Thyroid gland (tissue), 4 donors: ENCODE data around the gene SH3RF3. TPM values are rescaled to one million over a fixed set of nuclear protein-coding genes. Genes with fewer than 3 reads are reported as not detected.

Experiments
- DNase-seq, 2 donors: peaks; one replicate each; pipeline ENCODE4 v3.0.0-alpha.2; 2019
- H3K27ac ChIP-seq, 3 donors: fragments of 200-600 bp; sonication (generic); 1 replicate in 2 of 3; 2 replicates in 1 of 3; pipeline ENCODE4 v1.5.1; 2016 to 2019; ENCODE audit warnings: mild to moderate bottlenecking in 1 of 3, moderate library complexity in 1 of 3
- H3K27me3 ChIP-seq: fragments of 200-600 bp; sonication (generic); one replicate; pipeline ENCODE4 v1.5.1; 2019
- H3K36me3 ChIP-seq, 2 donors: fragments of 200-600 bp; sonication (generic); one replicate each; pipeline ENCODE4 v1.5.1; 2016 to 2019
- H3K4me1 ChIP-seq, 2 donors: fragments of 200-600 bp; sonication (generic); one replicate each; pipeline ENCODE4 v1.5.1; 2017 to 2019
- H3K4me3 ChIP-seq, 3 donors: fragments of 200-600 bp; sonication (generic); replicated peaks in 1 of 3; 1 replicate in 2 of 3; 2 replicates in 1 of 3; pipeline ENCODE4 v1.5.1; 2016; ENCODE audit warnings: mild to moderate bottlenecking in 1 of 3
- H3K9me3 ChIP-seq: fragments of 200-600 bp; sonication (generic); one replicate; pipeline ENCODE4 v1.5.1; 2017
- POLR2A ChIP-seq, 2 donors: fragments of 450-650 bp; IDR thresholded peaks; one replicate each; pipeline ENCODE4 v1.6.1; 2017; ENCODE audit warnings: antibody characterized with exemption in 2 of 2, mild to moderate bottlenecking in 2 of 2, moderate library complexity in 1 of 2
- WGBS, 2 donors: methylation state at CpG; one replicate each; pipeline ENCODE4 v1.1.5; 2017; 5-methylcytosine and 5-hydroxymethylcytosine counted together
- intact Hi-C: fragments of 100-400 bp; cut with DNase I; formaldehyde crosslinking; loops from one replicate; pipeline ENCODE4 v1.15.1; 2023
- total RNA-seq, 4 donors: library from RNA; depleted of rRNA; stranded (reverse); fragments of >200 nt; gene quantifications; one replicate each; pipeline ENCODE4 v1.2.3, GENCODE V29; 2016
- TF ChIP-seq, protein P1 (sequence below), 6 experiments: fragments of 200-600 bp in 3 of 6; fragments of 450-650 bp in 3 of 6; sonication (generic) in 3 of 6; IDR thresholded peaks; one replicate each; pipeline ENCODE4 v1.5.1; 2016 to 2019; ENCODE audit warnings: antibody characterized with exemption in 6 of 6, mild to moderate bottlenecking in 2 of 6, inconsistent platforms in 1 of 6, moderate library complexity in 1 of 6

The SH3RF3 gene
- total RNA-seq, 4 donors from 2014 or later, result 2.1 to 7.4 (median 2.8) TPM

DNA sequence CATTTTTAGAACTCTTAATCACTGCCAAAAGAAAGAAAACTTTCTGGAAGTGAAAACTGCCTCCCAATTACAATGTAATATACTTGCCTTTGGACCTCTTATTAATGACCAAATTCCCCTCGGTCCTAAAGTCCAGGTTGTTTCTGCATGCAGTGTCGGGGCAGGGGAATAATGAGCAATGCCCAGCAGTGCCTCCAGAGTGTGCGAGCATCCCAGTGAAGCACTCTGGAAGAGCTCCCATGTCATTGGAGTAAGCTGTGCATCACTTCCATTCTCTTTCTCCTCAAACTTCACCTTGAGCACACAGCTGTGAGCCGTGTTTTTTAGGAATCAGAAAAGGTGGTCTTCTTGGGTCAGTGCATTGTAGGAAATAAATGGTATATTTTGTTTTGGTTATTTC is 107.1 kb downstream of the SH3RF3 start:
- WGBS, 2 donors, result 51 to 63% methylated on average over 4 of the region's 4 CpGs
- Histone ChIP-seq H3K36me3 (no peaks in the 10 kb centered on the region), H3K27me3 (no peaks in the 10 kb centered on the region), H3K4me1 (peaks cover 8 to 52% of the 10 kb centered on the region in 2 donors), H3K4me3 (no peak overlapping the region), H3K9me3 (no peaks in the 10 kb centered on the region), H3K27ac (no peak overlapping the region)
- DNase-seq, result no peak
- no peak for TF ChIP-seq POLR2A (IDR thresholded peaks at IDR 0.05)
- TF ChIP-seq, protein P1, sequence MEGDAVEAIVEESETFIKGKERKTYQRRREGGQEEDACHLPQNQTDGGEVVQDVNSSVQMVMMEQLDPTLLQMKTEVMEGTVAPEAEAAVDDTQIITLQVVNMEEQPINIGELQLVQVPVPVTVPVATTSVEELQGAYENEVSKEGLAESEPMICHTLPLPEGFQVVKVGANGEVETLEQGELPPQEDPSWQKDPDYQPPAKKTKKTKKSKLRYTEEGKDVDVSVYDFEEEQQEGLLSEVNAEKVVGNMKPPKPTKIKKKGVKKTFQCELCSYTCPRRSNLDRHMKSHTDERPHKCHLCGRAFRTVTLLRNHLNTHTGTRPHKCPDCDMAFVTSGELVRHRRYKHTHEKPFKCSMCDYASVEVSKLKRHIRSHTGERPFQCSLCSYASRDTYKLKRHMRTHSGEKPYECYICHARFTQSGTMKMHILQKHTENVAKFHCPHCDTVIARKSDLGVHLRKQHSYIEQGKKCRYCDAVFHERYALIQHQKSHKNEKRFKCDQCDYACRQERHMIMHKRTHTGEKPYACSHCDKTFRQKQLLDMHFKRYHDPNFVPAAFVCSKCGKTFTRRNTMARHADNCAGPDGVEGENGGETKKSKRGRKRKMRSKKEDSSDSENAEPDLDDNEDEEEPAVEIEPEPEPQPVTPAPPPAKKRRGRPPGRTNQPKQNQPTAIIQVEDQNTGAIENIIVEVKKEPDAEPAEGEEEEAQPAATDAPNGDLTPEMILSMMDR (IDR thresholded peaks at IDR 0.05), result peak in 1 of 6 experiments; percentile 10
- intact Hi-C loops, result no loop called here

- H3K36me3 ChIP-seq, result no peaks in the 10 kb centered on the region
- peaks cover 12 to 59% of the 10 kb centered on the region in 2 donors for H3K4me1 ChIP-seq
- intact Hi-C loops, result no loop called here
- TF ChIP-seq, protein P1 (IDR thresholded peaks at IDR 0.05), result no peak
- no peak for TF ChIP-seq POLR2A (IDR thresholded peaks at IDR 0.05)
- WGBS, 2 donors, result 85 to 94% methylated on average over 2 of the region's 2 CpGs
- no peak for DNase-seq
- no peaks in the 10 kb centered on the region for H3K27me3 ChIP-seq
- no peaks in the 10 kb centered on the region for H3K9me3 ChIP-seq
- no peak overlapping the region for H3K4me3 ChIP-seq
- H3K27ac ChIP-seq, result no peak overlapping the region
Measured at GRCh38 chr2:109237792-109238191, 108.8 kb downstream of the SH3RF3 start.

DNA sequence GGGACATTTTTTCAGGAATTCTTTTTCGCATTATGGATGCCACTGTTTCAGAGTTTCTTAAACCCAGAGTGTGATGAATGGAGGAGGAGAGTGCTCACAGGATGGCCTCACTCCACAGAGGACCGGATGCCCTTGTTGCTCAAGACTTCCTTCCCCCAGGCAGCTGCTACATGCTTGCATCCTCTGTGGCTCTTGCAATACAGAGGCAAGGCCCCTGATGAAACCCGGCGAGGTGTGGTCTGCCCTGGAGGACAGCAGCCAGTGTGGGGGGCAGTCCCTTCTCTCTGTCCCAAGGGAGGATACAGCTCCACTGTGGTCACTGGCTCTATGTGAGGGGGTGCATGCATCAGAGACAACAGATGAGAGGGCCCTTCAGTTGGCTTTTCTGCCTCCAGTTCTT is 109.6 kb downstream of the SH3RF3 start:
- no peaks in the 10 kb centered on the region for H3K36me3 ChIP-seq
- H3K27ac ChIP-seq, result peak overlapping the region in 2 of 3 donors; percentile 17 to 20
- WGBS, 2 donors, result 60 to 61% methylated on average over 4 of the region's 4 CpGs
- TF ChIP-seq, protein P1 (IDR thresholded peaks at IDR 0.05), result no peak
- TF ChIP-seq POLR2A (IDR thresholded peaks at IDR 0.05), result no peak
- no peaks in the 10 kb centered on the region for H3K27me3 ChIP-seq
- intact Hi-C loops, result no loop called here
- H3K9me3 ChIP-seq, result no peaks in the 10 kb centered on the region
- peak; percentile 27 to 43 for DNase-seq
- H3K4me1 ChIP-seq, result peaks cover 12 to 67% of the 10 kb centered on the region in 2 donors
- H3K4me3 ChIP-seq, result no peak overlapping the region

GRCh38 chr2:109239720-109240119 is 110.7 kb downstream of the SH3RF3 start:
- 82 to 85% methylated on average over 6 of the region's 6 CpGs for WGBS, 2 donors
- DNase-seq, result no peak
- no peaks in the 10 kb centered on the region for H3K36me3 ChIP-seq
- no peak overlapping the region for H3K4me3 ChIP-seq
- H3K9me3 ChIP-seq, result no peaks in the 10 kb centered on the region
- peaks cover 12 to 78% of the 10 kb centered on the region in 2 donors for H3K4me1 ChIP-seq
- TF ChIP-seq, protein P1 (IDR thresholded peaks at IDR 0.05), result no peak
- no peak for TF ChIP-seq POLR2A (IDR thresholded peaks at IDR 0.05)
- intact Hi-C loops, result no loop called here
- H3K27me3 ChIP-seq, result no peaks in the 10 kb centered on the region
- H3K27ac ChIP-seq, result no peak overlapping the region

DNA sequence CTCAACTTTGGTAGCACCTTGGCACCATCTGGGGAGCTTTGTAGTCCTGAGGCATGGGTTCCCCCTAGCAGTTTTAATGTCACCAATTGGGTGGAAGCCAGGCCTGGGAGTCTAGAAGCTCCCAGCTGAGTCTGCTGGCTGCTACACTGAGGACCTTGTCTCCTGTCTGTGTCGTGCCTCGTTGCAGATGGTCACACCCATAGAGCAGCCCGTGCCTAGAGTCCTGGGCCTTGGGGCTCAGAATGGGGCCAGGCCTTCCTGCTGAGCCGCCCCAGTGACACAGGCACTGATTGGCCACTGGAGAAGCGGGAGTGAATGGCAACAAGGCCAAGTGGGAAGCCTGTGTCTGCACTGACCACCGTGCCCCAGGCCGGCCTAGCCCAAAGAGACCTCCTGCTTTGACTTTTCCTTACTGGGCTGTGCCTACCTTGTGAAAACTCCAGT is 113.2 kb downstream of the SH3RF3 start:
- Histone ChIP-seq H3K36me3 (no peaks in the 10 kb centered on the region), H3K4me1 (peaks cover 6 to 62% of the 10 kb centered on the region in 2 donors), H3K4me3 (no peak overlapping the region), H3K27ac (peak overlapping the region; percentile 54 to 68 (median 60)), H3K27me3 (no peaks in the 10 kb centered on the region), H3K9me3 (no peaks in the 10 kb centered on the region)
- peak in 1 of 2 donors; percentile 19 for DNase-seq
- intact Hi-C loops, result no loop called here
- TF ChIP-seq POLR2A (IDR thresholded peaks at IDR 0.05), result no peak
- TF ChIP-seq, protein P1 (IDR thresholded peaks at IDR 0.05), result no peak
- 28 to 64% methylated on average over 4 to 6 of the region's 7 CpGs for WGBS, 2 donors
